Right lobe of liver (tissue), 6 donors: ENCODE measurements around the gene DCXR. TPM values are rescaled to one million over a fixed set of nuclear protein-coding genes. Genes with fewer than 3 reads are reported as not detected.

ENCODE experiments used
- ATAC-seq, 4 donors: fragments of 200-7000 bp; cut with Tn5 transposase; one replicate each; pipeline ENCODE4 v1.9.1; 2020; ENCODE audit warnings: mild to moderate bottlenecking in 4 of 4, moderate library complexity in 4 of 4
- DNase-seq, 3 donors: peaks; one replicate each; pipeline ENCODE4 v3.0.0-alpha.2; 2020
- H3K27ac ChIP-seq, 3 donors: fragments of 200-600 bp; one replicate each; pipeline ENCODE4 v1.8.0; 2022
- H3K27me3 ChIP-seq, 2 donors: fragments of 200-600 bp; one replicate each; pipeline ENCODE4 v1.8.0; 2022
- H3K36me3 ChIP-seq, 4 donors: fragments of 200-600 bp; sonication (generic) in 1 of 4; one replicate each; pipeline versions ENCODE4 v1.5.1 to v1.8.0; 2017 to 2022; ENCODE audit warnings: control low read depth in 1 of 4
- H3K4me1 ChIP-seq, 4 donors: fragments of 200-600 bp; sonication (generic) in 1 of 4; one replicate each; pipeline versions ENCODE4 v1.5.1 to v1.8.0; 2017 to 2022; ENCODE audit warnings: control low read depth in 1 of 4
- H3K4me3 ChIP-seq, 3 donors: fragments of 200-600 bp; one replicate each; pipeline ENCODE4 v1.8.0; 2022
- H3K9me3 ChIP-seq, 4 donors: fragments of 200-600 bp; sonication (generic) in 1 of 4; one replicate each; pipeline versions ENCODE4 v1.5.1 to v1.8.0; 2017 to 2022; ENCODE audit warnings: control low read depth in 1 of 4
- POLR2A ChIP-seq: fragments of 450-650 bp; IDR thresholded peaks from one replicate; pipeline ENCODE4 v1.6.1; 2017; ENCODE audit warnings: antibody characterized with exemption, mild to moderate bottlenecking
- WGBS: methylation state at CpG from one replicate; pipeline ENCODE4 v1.1.6; 2018; ENCODE audit warnings: low coverage, low lambda C conversion rate; ENCODE audit not compliant: insufficient coverage; ENCODE audit errors: missing lambda C conversion rate; 5-methylcytosine and 5-hydroxymethylcytosine counted together
- intact Hi-C, 2 donors: fragments of 100-400 bp; cut with DNase I; formaldehyde crosslinking; loops; one replicate each; pipeline versions ENCODE4 v1.11.2 to v1.14.1; 2022
- total RNA-seq, 6 experiments: library from RNA; depleted of rRNA in 2 of 6; stranded (reverse); fragments of >200 nt in 2 of 6; fragmentation: NEBNext Ultra II Directional in 3 of 6; extraction: Animal tissue kit (Norgen Biotek cat#: 25700) in 3 of 6; gene quantifications; one replicate each; pipeline versions ENCODE4 v1.1.0 to v1.2.4, GENCODE V29; 2016 to 2023
- TF ChIP-seq, protein P1 (sequence below), 4 donors: fragments of 200-600 bp in 3 of 4; fragments of 450-650 bp in 1 of 4; IDR thresholded peaks; one replicate each; pipeline versions ENCODE4 v1.5.1 to v1.8.0; 2016 to 2022; ENCODE audit warnings: antibody characterized with exemption in 4 of 4, mild to moderate bottlenecking in 2 of 4
- donor health status: DM: no; HTN: yes; CAD: no.
- donor health status: DM: no; HTN: no; CAD: no.
- donor health status: DM: no; HTN: no; CAD: no.
- donor health status: DM: no; HTN: yes; CAD: no.
- donor health status: DM: no; HTN: yes; CAD: no.

DCXR gene
- total RNA-seq, 6 experiments from 2014 or later: 389 to 1,607 (median 735) TPM

DNA sequence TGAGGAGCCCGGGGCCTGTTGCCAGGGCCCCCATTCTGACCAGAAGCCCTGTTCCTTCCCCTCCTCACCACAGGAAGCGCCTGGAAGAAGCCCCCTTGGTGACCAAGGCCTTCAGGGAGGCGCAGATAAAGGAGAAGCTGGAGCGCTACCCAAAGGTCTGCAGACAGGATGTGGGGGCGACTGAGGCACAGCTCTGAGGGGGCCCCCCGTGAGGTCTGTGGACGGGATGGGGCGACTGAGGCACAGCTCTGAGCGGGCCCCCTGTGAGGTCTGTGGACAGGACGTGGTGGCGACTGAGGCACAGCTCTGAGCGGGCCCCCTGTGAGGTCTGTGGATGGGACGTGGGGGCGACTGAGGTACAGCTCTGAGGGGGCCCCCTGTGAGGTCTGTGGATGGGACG, 28.1 kb downstream of the DCXR start:
- no peak overlapping the region for H3K27ac ChIP-seq
- intact Hi-C loops: no loop called here
- H3K36me3 ChIP-seq: peaks cover 0 to 9% (median 0%) of the 10 kb centered on the region in 4 donors
- no peaks in the 10 kb centered on the region for H3K27me3 ChIP-seq
- no peaks in the 10 kb centered on the region for H3K4me1 ChIP-seq
- DNase-seq: no peak
- no peak overlapping the region for H3K4me3 ChIP-seq
- 62% methylated on average over 5 of the region's 15 CpGs for WGBS
- H3K9me3 ChIP-seq: no peaks in the 10 kb centered on the region
- no peak for TF ChIP-seq POLR2A
- TF ChIP-seq, protein P1, sequence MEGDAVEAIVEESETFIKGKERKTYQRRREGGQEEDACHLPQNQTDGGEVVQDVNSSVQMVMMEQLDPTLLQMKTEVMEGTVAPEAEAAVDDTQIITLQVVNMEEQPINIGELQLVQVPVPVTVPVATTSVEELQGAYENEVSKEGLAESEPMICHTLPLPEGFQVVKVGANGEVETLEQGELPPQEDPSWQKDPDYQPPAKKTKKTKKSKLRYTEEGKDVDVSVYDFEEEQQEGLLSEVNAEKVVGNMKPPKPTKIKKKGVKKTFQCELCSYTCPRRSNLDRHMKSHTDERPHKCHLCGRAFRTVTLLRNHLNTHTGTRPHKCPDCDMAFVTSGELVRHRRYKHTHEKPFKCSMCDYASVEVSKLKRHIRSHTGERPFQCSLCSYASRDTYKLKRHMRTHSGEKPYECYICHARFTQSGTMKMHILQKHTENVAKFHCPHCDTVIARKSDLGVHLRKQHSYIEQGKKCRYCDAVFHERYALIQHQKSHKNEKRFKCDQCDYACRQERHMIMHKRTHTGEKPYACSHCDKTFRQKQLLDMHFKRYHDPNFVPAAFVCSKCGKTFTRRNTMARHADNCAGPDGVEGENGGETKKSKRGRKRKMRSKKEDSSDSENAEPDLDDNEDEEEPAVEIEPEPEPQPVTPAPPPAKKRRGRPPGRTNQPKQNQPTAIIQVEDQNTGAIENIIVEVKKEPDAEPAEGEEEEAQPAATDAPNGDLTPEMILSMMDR (IDR thresholded peaks at IDR 0.05): no peak
- no peak for ATAC-seq

DNA sequence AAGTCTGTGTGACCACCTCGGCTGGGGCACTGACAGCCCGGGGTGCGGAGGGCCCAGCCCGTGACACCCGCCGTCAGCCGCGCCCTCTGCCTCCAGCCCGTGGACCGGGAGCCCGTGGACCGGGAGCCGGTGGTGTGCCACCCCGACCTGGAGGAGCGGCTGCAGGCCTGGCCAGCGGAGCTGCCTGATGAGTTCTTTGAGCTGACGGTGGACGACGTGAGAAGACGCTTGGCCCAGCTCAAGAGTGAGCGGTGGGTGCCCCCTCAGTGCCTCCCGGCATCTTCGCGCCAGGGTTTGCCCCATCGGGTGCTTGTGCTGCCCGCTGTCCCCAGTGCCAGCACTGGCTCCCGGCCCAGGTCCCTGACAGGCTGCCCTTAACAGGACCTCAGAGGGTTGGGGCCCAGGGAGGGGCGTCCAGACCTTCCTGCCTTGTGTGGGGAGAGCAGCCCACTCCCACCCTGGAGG, 28.5 kb downstream of the DCXR start:
- WGBS: no CpG with 5 or more reads among the region's 28 CpGs
- intact Hi-C loops: no loop called here
- no peak for DNase-seq

DNA sequence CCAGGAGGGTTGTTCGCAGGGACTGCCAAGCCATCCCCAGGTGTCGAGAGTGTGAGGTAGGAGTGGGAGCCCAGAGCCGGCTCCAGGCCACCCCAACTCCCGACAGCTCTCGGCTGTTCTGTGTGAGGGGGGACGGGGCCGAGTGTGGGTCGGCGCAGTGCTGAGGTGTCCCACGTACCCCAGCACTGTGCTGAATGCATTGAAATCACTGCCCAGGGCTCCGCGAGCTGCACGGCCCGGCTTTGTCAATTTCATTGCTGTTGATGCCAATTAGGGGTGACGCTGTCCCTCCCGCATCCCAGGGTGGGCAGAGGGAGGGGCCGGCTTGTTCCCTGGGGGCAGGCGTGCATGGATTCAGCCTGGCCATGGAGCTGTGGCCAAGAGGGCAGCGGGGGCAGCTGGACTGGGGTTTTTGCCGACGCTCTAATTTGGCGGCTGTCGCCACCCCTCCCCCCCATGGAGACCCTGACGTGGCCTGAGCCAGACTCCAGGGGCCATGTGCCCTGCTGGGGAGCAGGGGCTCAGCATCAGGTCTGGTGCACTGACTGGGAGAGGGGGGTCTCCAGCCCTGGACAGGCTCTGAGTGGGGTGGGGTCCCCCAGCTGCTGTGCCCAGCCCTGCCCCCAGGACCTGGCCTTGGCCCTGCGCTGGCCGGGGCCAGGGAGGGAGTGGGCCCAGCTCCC, 29.1 kb downstream of the DCXR start:
- Histone ChIP-seq H3K27ac (no peak overlapping the region), H3K36me3 (peaks cover 0 to 9% (median 0%) of the 10 kb centered on the region in 4 donors), H3K27me3 (no peaks in the 10 kb centered on the region), H3K9me3 (no peaks in the 10 kb centered on the region), H3K4me3 (no peak overlapping the region), H3K4me1 (no peaks in the 10 kb centered on the region)
- intact Hi-C loops: no loop called here
- WGBS: no CpG with 5 or more reads among the region's 26 CpGs
- DNase-seq (no peak), ATAC-seq (no peak)
- TF ChIP-seq, protein P1 (IDR thresholded peaks at IDR 0.05): no peak
- TF ChIP-seq POLR2A: no peak

More for the DNA sequence above, 28.5 kb downstream of the DCXR start:
- ATAC-seq: no peak
- H3K36me3 ChIP-seq: peaks cover 0 to 9% (median 0%) of the 10 kb centered on the region in 4 donors
- H3K27me3 ChIP-seq: no peaks in the 10 kb centered on the region
- no peaks in the 10 kb centered on the region for H3K4me1 ChIP-seq
- TF ChIP-seq POLR2A: no peak
- TF ChIP-seq, protein P1 (IDR thresholded peaks at IDR 0.05): no peak
- no peaks in the 10 kb centered on the region for H3K9me3 ChIP-seq
- H3K4me3 ChIP-seq: no peak overlapping the region
- no peak overlapping the region for H3K27ac ChIP-seq

DNA sequence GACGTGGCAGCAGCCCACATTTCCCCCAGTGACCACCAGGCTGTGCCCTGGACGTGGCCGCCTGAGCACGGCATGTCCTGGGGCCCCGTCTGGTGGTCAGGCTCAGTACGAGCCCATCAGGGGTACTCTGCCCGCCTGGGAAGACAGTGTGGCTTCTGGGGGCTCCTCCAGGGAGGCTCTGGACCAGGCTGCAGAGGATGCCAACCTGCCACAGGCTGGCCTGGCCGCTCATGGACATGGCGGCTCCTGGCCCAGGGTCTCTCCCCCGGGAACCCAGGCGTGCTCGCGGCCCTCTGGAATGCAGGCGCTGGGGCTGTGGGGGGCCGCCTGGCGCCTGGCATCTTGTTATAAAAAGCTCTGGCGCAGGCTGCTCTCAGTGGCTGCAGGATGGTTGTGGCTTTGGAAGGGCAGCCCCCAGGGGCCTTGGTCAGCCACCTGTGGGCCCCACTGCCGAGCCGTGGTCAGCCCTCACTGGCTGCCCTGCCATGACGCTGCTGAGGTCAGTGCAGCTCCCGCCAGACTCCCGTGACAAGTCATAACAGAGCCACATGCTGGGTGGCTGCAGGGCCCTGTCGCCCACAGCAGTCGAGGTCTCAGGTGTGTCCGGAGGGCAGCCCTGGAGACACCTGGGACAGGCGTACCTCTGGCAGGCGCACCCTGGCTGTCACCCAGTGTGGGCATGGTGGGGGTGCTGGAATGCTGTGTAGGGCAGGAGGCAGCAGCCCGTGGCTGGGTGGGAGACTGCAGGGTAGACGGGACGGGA, 29.8 kb downstream of the DCXR start:
- intact Hi-C loops: no loop called here
- Histone ChIP-seq H3K27me3 (no peaks in the 10 kb centered on the region), H3K4me3 (no peak overlapping the region), H3K27ac (no peak overlapping the region), H3K36me3 (peaks cover 0 to 9% (median 0%) of the 10 kb centered on the region in 4 donors), H3K9me3 (no peaks in the 10 kb centered on the region), H3K4me1 (no peaks in the 10 kb centered on the region)
- TF ChIP-seq POLR2A: no peak
- TF ChIP-seq, protein P1 (IDR thresholded peaks at IDR 0.05): no peak
- WGBS: 60% methylated on average over 1 of the region's 30 CpGs
- ATAC-seq (no peak), DNase-seq (no peak)
